ENCODE measurements around the gene RABEP1.

GRCh38 chr17:5291683-5292350, 9.7 kb downstream of the RABEP1 start:
- TF ChIP-seq CTCF (IDR thresholded peaks at IDR 0.05; ENCODE audit: low read depth, low read length) (no peak), EZH2phosphoT487 (IDR thresholded peaks at IDR 0.05; ENCODE audit: low read depth) (no peak)

Measured in OCI-LY3 (cell line).